Tibial nerve (tissue), 4 donors: ENCODE results near the gene LRRC4B. TPM values are rescaled to one million over a fixed set of nuclear protein-coding genes. Genes with fewer than 3 reads are reported as not detected.

ENCODE experiments used
- DNase-seq, 2 donors: peaks; one replicate each; pipeline ENCODE4 v3.0.0-alpha.2; 2019; ENCODE audit warnings: low spot score in 2 of 2
- H3K27ac ChIP-seq, 4 donors: fragments of 200-600 bp; sonication (generic) in 3 of 4; one replicate each; pipeline ENCODE4 v1.5.1; 2017 to 2019; ENCODE audit warnings: mild to moderate bottlenecking in 1 of 4
- H3K27me3 ChIP-seq, 2 donors: fragments of 200-600 bp; sonication (generic) in 1 of 2; one replicate each; pipeline versions ENCODE4 v1.5.1 to v1.6.0; 2017 to 2019
- H3K36me3 ChIP-seq, 3 donors: fragments of 200-600 bp; sonication (generic); one replicate each; pipeline ENCODE4 v1.5.1; 2018 to 2019
- H3K4me1 ChIP-seq, 4 donors: fragments of 200-600 bp; sonication (generic) in 3 of 4; one replicate each; pipeline ENCODE4 v1.5.1; 2017 to 2019
- H3K4me3 ChIP-seq, 4 donors: fragments of 200-600 bp; sonication (generic) in 3 of 4; one replicate each; pipeline ENCODE4 v1.5.1; 2017 to 2019; ENCODE audit warnings: mild to moderate bottlenecking in 1 of 4, moderate library complexity in 1 of 4
- H3K9me3 ChIP-seq, 4 donors: fragments of 200-600 bp; sonication (generic) in 3 of 4; one replicate each; pipeline ENCODE4 v1.5.1; 2017 to 2019
- CTCF ChIP-seq, 5 experiments: fragments of 200-600 bp in 3 of 5; fragments of 450-650 bp in 2 of 5; sonication (generic) in 3 of 5; IDR thresholded peaks; one replicate each; pipeline ENCODE4 v1.5.1; 2016 to 2019; ENCODE audit warnings: antibody characterized with exemption in 5 of 5, mild to moderate bottlenecking in 3 of 5, moderate library complexity in 2 of 5
- EP300 ChIP-seq, 2 donors: sonication (generic); formaldehyde crosslinking; IDR thresholded peaks; one replicate each; pipeline ENCODE4 v1.6.1; 2017; ENCODE audit warnings: antibody characterized with exemption in 2 of 2, mild to moderate bottlenecking in 1 of 2
- POLR2A ChIP-seq, 2 donors: fragments of 450-650 bp; IDR thresholded peaks; one replicate each; pipeline ENCODE4 v1.6.1; 2017; ENCODE audit warnings: antibody characterized with exemption in 2 of 2, mild to moderate bottlenecking in 2 of 2, moderate library complexity in 2 of 2
- WGBS, 2 donors: methylation state at CpG; one replicate each; pipeline ENCODE4 v1.1.5; 2018; 5-methylcytosine and 5-hydroxymethylcytosine counted together
- total RNA-seq, 4 donors: library from RNA; depleted of rRNA; stranded (reverse); fragments of >200 nt; gene quantifications; one replicate each; pipeline ENCODE4 v1.1.0, GENCODE V29; 2016

The LRRC4B gene
- total RNA-seq, 4 donors from 2014 or later = 1.0 to 3.7 (median 2.8) TPM

- H3K4me1 ChIP-seq = no peaks in the 10 kb centered on the region
- peaks cover 0 to 5% of the 10 kb centered on the region in 2 donors for H3K27me3 ChIP-seq
- H3K4me3 ChIP-seq = no peak overlapping the region
- no peaks in the 10 kb centered on the region for H3K9me3 ChIP-seq
- TF ChIP-seq CTCF (IDR thresholded peaks at IDR 0.05) (no peak), EP300 (IDR thresholded peaks at IDR 0.05) (no peak), POLR2A (IDR thresholded peaks at IDR 0.05) (no peak)
- no peak for DNase-seq
- WGBS, 2 donors = 84 to 88% methylated on average over 6 of the region's 6 CpGs
- no peaks in the 10 kb centered on the region for H3K36me3 ChIP-seq
- no peak overlapping the region for H3K27ac ChIP-seq
Observed at GRCh38 chr19:50468818-50469217, 99.4 kb downstream of the LRRC4B start.

- Histone ChIP-seq H3K4me1 (no peaks in the 10 kb centered on the region), H3K27ac (no peak overlapping the region), H3K4me3 (no peak overlapping the region), H3K27me3 (peaks cover 0 to 5% of the 10 kb centered on the region in 2 donors), H3K9me3 (no peaks in the 10 kb centered on the region), H3K36me3 (no peaks in the 10 kb centered on the region)
- WGBS, 2 donors = 66 to 76% methylated on average over 18 of the region's 18 CpGs
- TF ChIP-seq CTCF (IDR thresholded peaks at IDR 0.05) (no peak), EP300 (IDR thresholded peaks at IDR 0.05) (no peak), POLR2A (IDR thresholded peaks at IDR 0.05) (no peak)
- DNase-seq = no peak
Observed at GRCh38 chr19:50467566-50467965, 100.7 kb downstream of the LRRC4B start.

Other genes with a start within 250 kb of the LRRC4B start
- gene KCNC3, start 239.1 kb downstream of the LRRC4B start, total RNA-seq = 1 to 10 TPM in 1 of 4 donors, under 1 TPM in 3; 0.21 to 1.2 (median 0.71) TPM
- 1 to 10 TPM in 1 of 4 donors, under 1 TPM in 1, not detected in 2; 0.39 to 2.1 TPM for gene NAPSA, start 202.8 kb downstream of the LRRC4B start, total RNA-seq
- 100 to 1,000 TPM in 1 of 4 donors, 10 to 100 TPM in 3; 80.2 to 125 (median 93.7) TPM for gene NR1H2, start 192.0 kb downstream of the LRRC4B start, total RNA-seq
- 10 to 100 TPM; 10.8 to 28.2 (median 15.5) TPM for gene POLD1, start 184.1 kb downstream of the LRRC4B start, total RNA-seq
- 1 to 10 TPM in 1 of 4 donors, under 1 TPM in 2, not detected in 1; 0.66 to 3.5 (median 0.90) TPM for gene SPIB, start 149.5 kb downstream of the LRRC4B start, total RNA-seq
- under 1 TPM in 1 of 4 donors, not detected in 3; 0.21 TPM for gene MYBPC2, start 135.5 kb downstream of the LRRC4B start, total RNA-seq
- gene EMC10, start 91.9 kb downstream of the LRRC4B start, total RNA-seq = 10 to 100 TPM; 48.5 to 79.4 (median 59.7) TPM
- gene GARIN5A, start 91.6 kb downstream of the LRRC4B start, total RNA-seq = not detected
- gene JOSD2, start 57.2 kb downstream of the LRRC4B start, total RNA-seq = 10 to 100 TPM; 32.3 to 52.2 (median 38.8) TPM
- not detected for gene ASPDH, start 54.5 kb downstream of the LRRC4B start, total RNA-seq
- gene SYT3, start 71.4 kb upstream of the LRRC4B start, total RNA-seq = not detected
- not detected for gene C19orf81, start 81.0 kb upstream of the LRRC4B start, total RNA-seq
- 1 to 10 TPM in 1 of 4 donors, under 1 TPM in 2, not detected in 1; 0.21 to 3.3 (median 0.30) TPM for gene SHANK1, start 151.4 kb upstream of the LRRC4B start, total RNA-seq
- 10 to 100 TPM; 13.3 to 53.1 (median 25.9) TPM for gene CLEC11A, start 154.9 kb upstream of the LRRC4B start, total RNA-seq
- gene GPR32, start 202.0 kb upstream of the LRRC4B start, total RNA-seq = not detected
- gene ACP4, start 222.0 kb upstream of the LRRC4B start, total RNA-seq = not detected